ENCODE measurements around the gene INO80. TPM values are rescaled to one million over a fixed set of nuclear protein-coding genes. Genes with fewer than 3 reads are reported as not detected.

INO80 gene
- total and polyA plus RNA-seq, 2 donors: 7.6 to 12.9 TPM

DNA sequence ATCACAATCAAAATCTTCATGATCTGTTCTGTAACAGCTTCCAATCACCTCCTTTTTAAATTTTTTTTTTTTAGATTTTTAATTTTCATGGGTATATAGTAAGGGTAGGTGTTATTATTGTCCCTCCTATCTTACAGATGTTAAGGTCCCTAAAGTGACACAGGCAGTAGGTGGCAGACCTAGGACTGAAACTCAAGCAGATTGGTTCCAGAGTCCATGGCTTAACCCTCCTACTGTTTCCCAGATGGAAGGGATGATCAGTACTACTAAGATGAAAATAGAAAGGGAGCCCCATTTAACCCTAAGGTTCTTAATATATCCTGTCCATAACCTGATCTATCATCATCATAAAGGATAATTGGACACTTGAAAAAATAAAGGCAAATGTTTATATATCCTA is 105.7 kb downstream of the INO80 start:
- Histone ChIP-seq H3K36me3 (ENCODE audit: control insufficient read depth in 2 of 2, insufficient read depth in 2 of 2, low read length in 1 of 2) (peaks cover 3 to 37% of the 10 kb centered on the region in 2 donors), H3K27me3 (ENCODE audit: control insufficient read depth in 2 of 2, insufficient read depth in 1 of 2, low read length in 1 of 2) (no peaks in the 10 kb centered on the region), H3K27ac (ENCODE audit: low read depth in 1 of 2, low read length in 1 of 2) (no peak overlapping the region), H3K4me3 (ENCODE audit: low read length in 2 of 2) (no peak overlapping the region), H3K9me3 (ENCODE audit: control insufficient read depth in 2 of 2, insufficient read depth in 1 of 2, low read length in 1 of 2) (no peaks in the 10 kb centered on the region), H3K4me1 (ENCODE audit: control insufficient read depth in 2 of 2, insufficient read depth in 2 of 2, low read length in 2 of 2) (no peaks in the 10 kb centered on the region)
- no peak for DNase-seq (ENCODE audit: low read depth in 6 of 9, low spot score in 9 of 9)

DNA sequence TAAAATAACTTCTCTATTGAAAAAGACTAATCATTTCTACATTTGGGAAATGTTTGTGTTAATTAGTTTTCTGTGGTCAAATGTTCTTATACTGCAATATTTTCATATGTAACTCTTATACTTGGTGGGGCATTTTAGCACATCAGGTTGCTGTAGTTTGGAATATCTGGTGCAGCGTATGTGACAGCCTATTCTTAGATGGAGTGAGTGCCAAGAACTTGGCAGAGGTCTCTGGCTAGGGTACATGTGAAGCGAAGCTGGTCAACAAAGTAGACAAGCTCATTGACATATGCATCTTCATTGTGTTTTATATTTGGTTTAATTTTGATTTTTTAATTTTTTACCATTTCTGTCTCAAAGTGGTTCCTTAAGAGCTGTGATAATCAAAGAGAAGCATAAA is 109.6 kb downstream of the INO80 start:
- H3K27me3 ChIP-seq (ENCODE audit: control insufficient read depth in 2 of 2, insufficient read depth in 1 of 2, low read length in 1 of 2): no peaks in the 10 kb centered on the region
- no peak overlapping the region for H3K4me3 ChIP-seq (ENCODE audit: low read length in 2 of 2)
- H3K27ac ChIP-seq (ENCODE audit: low read depth in 1 of 2, low read length in 1 of 2): no peak overlapping the region
- 99% methylated on average over 2 of the region's 2 CpGs for whole genome bisulfite sequencing
- no peaks in the 10 kb centered on the region for H3K4me1 ChIP-seq (ENCODE audit: control insufficient read depth in 2 of 2, insufficient read depth in 2 of 2, low read length in 2 of 2)
- no peak for DNase-seq (ENCODE audit: low read depth in 6 of 9, low spot score in 9 of 9)
- no peaks in the 10 kb centered on the region for H3K9me3 ChIP-seq (ENCODE audit: control insufficient read depth in 2 of 2, insufficient read depth in 1 of 2, low read length in 1 of 2)
- peaks cover 11 to 25% of the 10 kb centered on the region in 2 donors for H3K36me3 ChIP-seq (ENCODE audit: control insufficient read depth in 2 of 2, insufficient read depth in 2 of 2, low read length in 1 of 2)

DNA sequence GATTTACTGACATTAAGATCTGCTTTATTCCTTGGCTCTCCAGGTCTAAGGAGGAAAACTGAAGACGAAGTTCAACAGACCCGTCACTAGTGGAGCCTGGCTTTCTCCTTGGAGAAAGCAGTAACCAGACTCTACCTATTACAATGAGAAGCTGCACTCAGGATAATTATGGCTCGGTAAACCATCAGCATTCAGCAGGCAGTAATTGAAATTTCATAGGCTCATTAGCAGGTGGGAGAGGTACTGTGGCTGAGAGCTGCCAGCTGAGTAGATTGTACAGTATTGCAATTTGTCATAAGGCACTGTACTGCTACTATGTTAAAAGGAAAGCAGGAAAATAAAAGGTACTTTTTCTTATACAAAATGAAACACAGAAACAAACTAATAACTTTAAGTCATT is 111.6 kb downstream of the INO80 start:
- no peak for DNase-seq (ENCODE audit: low read depth in 6 of 9, low spot score in 9 of 9)
- H3K4me1 ChIP-seq (ENCODE audit: control insufficient read depth in 2 of 2, insufficient read depth in 2 of 2, low read length in 2 of 2): no peaks in the 10 kb centered on the region
- 98% methylated on average over 3 of the region's 3 CpGs for WGBS
- H3K36me3 ChIP-seq (ENCODE audit: control insufficient read depth in 2 of 2, insufficient read depth in 2 of 2, low read length in 1 of 2): peaks cover 22 to 35% of the 10 kb centered on the region in 2 donors
- no peak overlapping the region for H3K4me3 ChIP-seq (ENCODE audit: low read length in 2 of 2)
- H3K9me3 ChIP-seq (ENCODE audit: control insufficient read depth in 2 of 2, insufficient read depth in 1 of 2, low read length in 1 of 2): no peaks in the 10 kb centered on the region
- H3K27me3 ChIP-seq (ENCODE audit: control insufficient read depth in 2 of 2, insufficient read depth in 1 of 2, low read length in 1 of 2): no peaks in the 10 kb centered on the region
- no peak overlapping the region for H3K27ac ChIP-seq (ENCODE audit: low read depth in 1 of 2, low read length in 1 of 2)

- 95% methylated on average over 5 of the region's 5 CpGs for WGBS
- Histone ChIP-seq H3K27me3 (ENCODE audit: control insufficient read depth in 2 of 2, insufficient read depth in 1 of 2, low read length in 1 of 2) (no peaks in the 10 kb centered on the region), H3K4me3 (ENCODE audit: low read length in 2 of 2) (no peak overlapping the region), H3K27ac (ENCODE audit: low read depth in 1 of 2, low read length in 1 of 2) (no peak overlapping the region), H3K36me3 (ENCODE audit: control insufficient read depth in 2 of 2, insufficient read depth in 2 of 2, low read length in 1 of 2) (peaks cover 25 to 51% of the 10 kb centered on the region in 2 donors), H3K9me3 (ENCODE audit: control insufficient read depth in 2 of 2, insufficient read depth in 1 of 2, low read length in 1 of 2) (no peaks in the 10 kb centered on the region), H3K4me1 (ENCODE audit: control insufficient read depth in 2 of 2, insufficient read depth in 2 of 2, low read length in 2 of 2) (no peaks in the 10 kb centered on the region)
- no peak for DNase-seq (ENCODE audit: low read depth in 6 of 9, low spot score in 9 of 9)
Measured at GRCh38 chr15:41001524-41002214, 114.4 kb downstream of the INO80 start.

DNA sequence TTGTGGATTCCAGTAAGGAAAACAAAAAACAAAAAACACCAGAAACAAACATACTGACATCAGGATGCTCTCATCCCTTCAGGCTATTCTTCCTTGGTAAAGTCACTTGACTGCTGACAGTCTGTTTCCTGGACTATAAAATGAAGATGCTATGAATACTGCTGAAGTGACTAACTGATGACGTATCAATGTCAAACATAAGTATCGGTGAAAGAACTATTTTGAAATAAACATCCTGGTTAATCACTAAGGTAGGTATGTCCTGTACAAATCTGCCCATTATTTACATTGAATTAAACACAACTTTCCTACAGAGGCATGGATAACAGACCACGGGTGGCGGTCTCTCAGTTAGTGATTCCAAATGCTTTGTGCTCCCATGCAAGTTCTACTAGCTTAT is 116.9 kb downstream of the INO80 start:
- Histone ChIP-seq H3K36me3 (ENCODE audit: control insufficient read depth in 2 of 2, insufficient read depth in 2 of 2, low read length in 1 of 2) (peaks cover 33 to 58% of the 10 kb centered on the region in 2 donors), H3K4me3 (ENCODE audit: low read length in 2 of 2) (no peak overlapping the region), H3K4me1 (ENCODE audit: control insufficient read depth in 2 of 2, insufficient read depth in 2 of 2, low read length in 2 of 2) (no peaks in the 10 kb centered on the region), H3K27ac (ENCODE audit: low read depth in 1 of 2, low read length in 1 of 2) (no peak overlapping the region), H3K27me3 (ENCODE audit: control insufficient read depth in 2 of 2, insufficient read depth in 1 of 2, low read length in 1 of 2) (no peaks in the 10 kb centered on the region), H3K9me3 (ENCODE audit: control insufficient read depth in 2 of 2, insufficient read depth in 1 of 2, low read length in 1 of 2) (no peaks in the 10 kb centered on the region)
- 99% methylated on average over 4 of the region's 4 CpGs for WGBS
- DNase-seq (ENCODE audit: low read depth in 6 of 9, low spot score in 9 of 9): no peak

DNA sequence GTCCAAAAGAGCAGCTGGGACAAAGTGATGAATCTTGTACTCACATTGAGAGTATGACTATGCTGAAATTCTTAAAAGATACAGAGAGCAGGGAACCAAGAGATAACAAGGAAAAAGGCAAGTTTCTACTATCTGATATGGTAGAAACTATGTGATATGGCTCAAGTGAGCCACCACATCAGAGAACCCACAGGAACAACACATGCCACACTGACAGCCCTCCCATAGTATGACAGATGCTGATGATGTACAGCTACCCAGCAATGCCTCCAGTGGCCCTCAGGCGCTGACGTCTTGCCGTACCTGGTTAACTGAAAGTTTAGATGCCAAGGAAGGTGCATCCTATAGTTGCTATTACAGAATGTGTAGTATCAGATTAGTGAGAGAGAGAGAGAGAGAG is 120.4 kb downstream of the INO80 start:
- peaks cover 34 to 63% of the 10 kb centered on the region in 2 donors for H3K36me3 ChIP-seq (ENCODE audit: control insufficient read depth in 2 of 2, insufficient read depth in 2 of 2, low read length in 1 of 2)

DNA sequence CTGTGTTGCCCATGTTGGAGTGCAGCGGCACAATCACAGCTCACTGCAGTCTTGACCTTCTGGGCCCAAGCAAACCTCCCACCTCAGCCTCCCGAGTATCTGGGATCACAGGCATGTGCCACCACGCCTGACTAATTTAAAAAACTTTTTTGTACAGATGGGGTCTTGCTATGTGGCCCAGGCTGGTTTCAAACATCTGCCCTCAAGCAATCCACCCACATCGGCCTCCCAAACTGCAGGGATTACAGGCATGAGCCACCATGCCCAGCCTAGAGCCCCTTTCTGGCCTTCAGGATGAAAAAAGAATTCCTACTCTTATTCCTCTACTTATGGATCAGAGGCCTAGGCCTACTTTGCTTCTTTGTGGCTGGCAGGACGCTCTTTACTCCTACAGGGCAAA is 123.3 kb downstream of the INO80 start:
- Histone ChIP-seq H3K4me1 (ENCODE audit: control insufficient read depth in 2 of 2, insufficient read depth in 2 of 2, low read length in 2 of 2) (peaks cover 0 to 4% of the 10 kb centered on the region in 2 donors), H3K4me3 (ENCODE audit: low read length in 2 of 2) (no peak overlapping the region), H3K9me3 (ENCODE audit: control insufficient read depth in 2 of 2, insufficient read depth in 1 of 2, low read length in 1 of 2) (no peaks in the 10 kb centered on the region), H3K27ac (ENCODE audit: low read depth in 1 of 2, low read length in 1 of 2) (no peak overlapping the region), H3K36me3 (ENCODE audit: control insufficient read depth in 2 of 2, insufficient read depth in 2 of 2, low read length in 1 of 2) (peaks cover 32 to 62% of the 10 kb centered on the region in 2 donors), H3K27me3 (ENCODE audit: control insufficient read depth in 2 of 2, insufficient read depth in 1 of 2, low read length in 1 of 2) (no peaks in the 10 kb centered on the region)
- no peak for DNase-seq (ENCODE audit: low read depth in 6 of 9, low spot score in 9 of 9)
- 97% methylated on average over 5 of the region's 5 CpGs for WGBS

More for the DNA sequence above, 120.4 kb downstream of the INO80 start:
- Histone ChIP-seq H3K27ac (ENCODE audit: low read depth in 1 of 2, low read length in 1 of 2) (no peak overlapping the region), H3K9me3 (ENCODE audit: control insufficient read depth in 2 of 2, insufficient read depth in 1 of 2, low read length in 1 of 2) (no peaks in the 10 kb centered on the region), H3K4me1 (ENCODE audit: control insufficient read depth in 2 of 2, insufficient read depth in 2 of 2, low read length in 2 of 2) (peaks cover 0 to 4% of the 10 kb centered on the region in 2 donors), H3K27me3 (ENCODE audit: control insufficient read depth in 2 of 2, insufficient read depth in 1 of 2, low read length in 1 of 2) (no peaks in the 10 kb centered on the region), H3K4me3 (ENCODE audit: low read length in 2 of 2) (no peak overlapping the region)
- 86% methylated on average over 3 of the region's 3 CpGs for WGBS
- DNase-seq (ENCODE audit: low read depth in 6 of 9, low spot score in 9 of 9): no peak

DNA sequence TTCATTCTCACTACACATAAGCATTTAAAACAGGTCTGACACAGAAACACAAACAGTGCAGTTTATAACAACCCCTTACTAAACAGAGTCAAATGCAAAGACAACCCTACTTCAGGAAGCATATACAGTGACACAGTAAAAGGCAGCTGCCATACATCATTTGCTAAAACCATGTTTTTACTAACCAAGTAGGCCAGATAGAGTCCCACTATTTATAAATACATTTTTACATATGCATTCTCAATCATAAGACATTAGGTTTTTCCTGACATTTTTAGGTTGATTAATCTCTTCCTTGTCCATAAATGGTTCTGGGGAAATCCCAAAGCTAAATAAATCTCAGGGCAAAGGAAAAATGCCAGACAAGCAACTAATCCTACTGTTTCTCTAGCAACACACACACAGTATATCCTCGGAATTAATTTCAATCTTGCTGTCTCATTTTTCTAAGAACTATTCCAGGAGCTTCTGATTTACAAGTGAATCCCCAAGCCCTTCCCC is 123.8 kb downstream of the INO80 start:
- WGBS: 96% methylated on average over 1 of the region's 1 CpG
- Histone ChIP-seq H3K36me3 (ENCODE audit: control insufficient read depth in 2 of 2, insufficient read depth in 2 of 2, low read length in 1 of 2) (peaks cover 37 to 63% of the 10 kb centered on the region in 2 donors), H3K27ac (ENCODE audit: low read depth in 1 of 2, low read length in 1 of 2) (no peak overlapping the region), H3K27me3 (ENCODE audit: control insufficient read depth in 2 of 2, insufficient read depth in 1 of 2, low read length in 1 of 2) (no peaks in the 10 kb centered on the region), H3K4me3 (ENCODE audit: low read length in 2 of 2) (no peak overlapping the region), H3K9me3 (ENCODE audit: control insufficient read depth in 2 of 2, insufficient read depth in 1 of 2, low read length in 1 of 2) (no peaks in the 10 kb centered on the region), H3K4me1 (ENCODE audit: control insufficient read depth in 2 of 2, insufficient read depth in 2 of 2, low read length in 2 of 2) (peaks cover 0 to 4% of the 10 kb centered on the region in 2 donors)
- DNase-seq (ENCODE audit: low read depth in 6 of 9, low spot score in 9 of 9): no peak

DNA sequence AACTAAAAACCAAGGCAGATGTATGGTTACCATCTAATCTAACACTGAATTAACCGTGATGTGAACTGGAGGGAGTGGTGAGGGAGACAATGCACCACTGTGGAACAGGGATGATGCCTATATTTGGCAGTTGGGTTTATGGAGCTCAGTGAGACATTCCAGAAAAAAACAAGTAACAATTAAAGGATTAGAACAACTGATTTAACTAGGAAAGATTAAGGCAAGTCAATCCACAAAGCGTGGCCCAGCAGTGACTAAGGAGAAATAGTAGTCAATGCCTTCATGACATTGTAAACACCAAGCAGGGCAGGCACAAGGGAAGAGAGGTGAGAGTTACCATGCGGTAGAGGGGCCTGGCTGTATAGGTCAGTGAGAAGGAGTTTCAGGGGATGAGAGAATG is 124.7 kb downstream of the INO80 start:
- WGBS: 98% methylated on average over 3 of the region's 3 CpGs
- peaks cover 38 to 63% of the 10 kb centered on the region in 2 donors for H3K36me3 ChIP-seq (ENCODE audit: control insufficient read depth in 2 of 2, insufficient read depth in 2 of 2, low read length in 1 of 2)

More for the DNA sequence above, 124.7 kb downstream of the INO80 start:
- H3K4me1 ChIP-seq (ENCODE audit: control insufficient read depth in 2 of 2, insufficient read depth in 2 of 2, low read length in 2 of 2): peaks cover 0 to 4% of the 10 kb centered on the region in 2 donors
- H3K4me3 ChIP-seq (ENCODE audit: low read length in 2 of 2): no peak overlapping the region
- H3K27ac ChIP-seq (ENCODE audit: low read depth in 1 of 2, low read length in 1 of 2): no peak overlapping the region
- no peak for DNase-seq (ENCODE audit: low read depth in 6 of 9, low spot score in 9 of 9)
- no peaks in the 10 kb centered on the region for H3K27me3 ChIP-seq (ENCODE audit: control insufficient read depth in 2 of 2, insufficient read depth in 1 of 2, low read length in 1 of 2)
- no peaks in the 10 kb centered on the region for H3K9me3 ChIP-seq (ENCODE audit: control insufficient read depth in 2 of 2, insufficient read depth in 1 of 2, low read length in 1 of 2)
